Measurements from ENCODE around the gene PDXP. TPM values are rescaled to one million over a fixed set of nuclear protein-coding genes. Genes with fewer than 3 reads are reported as not detected.

The PDXP gene
- total and polyA plus RNA-seq, 2 of the 13 experiments (the other 11 are each of a cell fraction or from before 2014, with no cell fraction given), result 58.2 to 70.6 TPM

DNA sequence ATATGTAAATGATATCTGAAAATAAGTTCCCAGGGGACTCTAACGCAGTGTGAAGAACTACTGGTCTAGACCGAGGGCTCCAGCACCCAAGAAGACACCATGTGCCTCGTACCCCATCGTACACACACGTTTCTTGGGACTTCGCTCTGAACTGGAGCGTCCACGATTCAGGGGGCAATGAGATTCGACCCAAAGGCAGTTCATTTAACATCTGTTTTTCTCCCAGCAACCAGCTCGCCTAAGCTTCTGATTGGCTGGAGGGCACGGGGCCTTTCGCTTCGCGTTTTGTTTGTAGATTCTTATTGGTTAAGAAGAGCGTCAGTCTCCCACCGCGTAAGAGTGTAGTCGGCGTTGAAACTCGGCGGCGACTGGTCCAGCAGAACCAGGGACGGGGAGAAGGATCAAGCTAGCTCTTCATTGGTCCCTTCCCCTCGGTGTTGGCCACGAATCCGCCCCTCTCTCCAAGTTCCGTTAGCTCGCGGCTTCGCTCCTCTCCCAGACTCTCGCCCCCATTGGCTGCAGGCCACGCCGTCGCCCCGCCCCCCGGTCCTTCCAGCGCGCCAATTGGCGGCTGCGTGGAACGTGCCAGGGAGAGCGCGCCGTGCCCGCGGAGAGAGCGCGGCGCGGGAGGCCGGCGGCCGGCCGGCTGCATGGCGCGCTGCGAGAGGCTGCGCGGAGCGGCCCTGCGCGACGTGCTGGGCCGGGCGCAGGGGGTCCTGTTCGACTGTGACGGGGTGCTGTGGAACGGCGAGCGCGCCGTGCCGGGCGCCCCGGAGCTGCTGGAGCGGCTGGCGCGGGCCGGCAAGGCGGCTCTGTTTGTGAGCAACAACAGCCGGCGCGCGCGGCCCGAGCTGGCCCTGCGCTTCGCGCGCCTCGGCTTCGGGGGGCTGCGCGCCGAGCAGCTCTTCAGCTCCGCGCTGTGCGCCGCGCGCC, at the start of gene PDXP (continued):
- TF ChIP-seq, protein P1, sequence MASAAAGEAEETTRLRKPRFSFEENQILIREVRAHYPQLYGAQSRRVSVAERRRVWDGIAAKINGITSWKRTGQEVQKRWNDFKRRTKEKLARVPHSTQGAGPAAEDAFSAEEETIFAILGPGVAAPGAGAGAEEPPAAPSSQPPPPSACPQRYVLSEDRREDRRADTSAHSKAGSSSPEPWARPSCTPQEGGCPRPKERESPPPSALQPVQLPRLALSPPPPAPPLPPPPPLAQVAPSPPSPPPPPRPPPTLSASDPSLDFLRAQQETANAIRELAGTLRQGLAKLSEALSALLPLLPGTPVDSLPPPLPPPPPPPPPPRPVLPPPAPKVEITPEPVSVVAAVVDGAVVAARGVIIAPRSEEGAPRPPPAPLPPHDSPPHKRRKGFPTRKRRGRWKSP (CRISPR knock-in tag; IDR thresholded peaks at IDR 0.05), result peak; percentile 38
- no peak for TF ChIP-seq MLLT10 (CRISPR knock-in tag; IDR thresholded peaks at IDR 0.05)
- TF ChIP-seq, protein P2, sequence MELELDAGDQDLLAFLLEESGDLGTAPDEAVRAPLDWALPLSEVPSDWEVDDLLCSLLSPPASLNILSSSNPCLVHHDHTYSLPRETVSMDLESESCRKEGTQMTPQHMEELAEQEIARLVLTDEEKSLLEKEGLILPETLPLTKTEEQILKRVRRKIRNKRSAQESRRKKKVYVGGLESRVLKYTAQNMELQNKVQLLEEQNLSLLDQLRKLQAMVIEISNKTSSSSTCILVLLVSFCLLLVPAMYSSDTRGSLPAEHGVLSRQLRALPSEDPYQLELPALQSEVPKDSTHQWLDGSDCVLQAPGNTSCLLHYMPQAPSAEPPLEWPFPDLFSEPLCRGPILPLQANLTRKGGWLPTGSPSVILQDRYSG (CRISPR knock-in tag; IDR thresholded peaks at IDR 0.05), result no peak
- TF ChIP-seq RBFOX2 (IDR thresholded peaks at IDR 0.05; ENCODE audit: low read depth, low read length), result peak; percentile 90
- TF ChIP-seq ZNF343 (CRISPR knock-in tag; IDR thresholded peaks at IDR 0.05), result 0 out of 2 replicates have a peak, but pooled peaks have one; percentile 15
- no peak for TF ChIP-seq ZNF44 (CRISPR knock-in tag; IDR thresholded peaks at IDR 0.05)
- peak; percentile 83 for TF ChIP-seq SP4 (CRISPR knock-in tag; IDR thresholded peaks at IDR 0.05)
- peak; percentile 39; the same call in 1 of the 2 replicates for TF ChIP-seq ZNF776 (CRISPR knock-in tag; IDR thresholded peaks at IDR 0.05)
- no peak for TF ChIP-seq TCF7 (IDR thresholded peaks at IDR 0.05; ENCODE audit: low read depth)
- no peak for TF ChIP-seq MBD4 (IDR thresholded peaks at IDR 0.05; ENCODE audit: borderline replicate concordance, low read length)
- TF ChIP-seq, protein P3, sequence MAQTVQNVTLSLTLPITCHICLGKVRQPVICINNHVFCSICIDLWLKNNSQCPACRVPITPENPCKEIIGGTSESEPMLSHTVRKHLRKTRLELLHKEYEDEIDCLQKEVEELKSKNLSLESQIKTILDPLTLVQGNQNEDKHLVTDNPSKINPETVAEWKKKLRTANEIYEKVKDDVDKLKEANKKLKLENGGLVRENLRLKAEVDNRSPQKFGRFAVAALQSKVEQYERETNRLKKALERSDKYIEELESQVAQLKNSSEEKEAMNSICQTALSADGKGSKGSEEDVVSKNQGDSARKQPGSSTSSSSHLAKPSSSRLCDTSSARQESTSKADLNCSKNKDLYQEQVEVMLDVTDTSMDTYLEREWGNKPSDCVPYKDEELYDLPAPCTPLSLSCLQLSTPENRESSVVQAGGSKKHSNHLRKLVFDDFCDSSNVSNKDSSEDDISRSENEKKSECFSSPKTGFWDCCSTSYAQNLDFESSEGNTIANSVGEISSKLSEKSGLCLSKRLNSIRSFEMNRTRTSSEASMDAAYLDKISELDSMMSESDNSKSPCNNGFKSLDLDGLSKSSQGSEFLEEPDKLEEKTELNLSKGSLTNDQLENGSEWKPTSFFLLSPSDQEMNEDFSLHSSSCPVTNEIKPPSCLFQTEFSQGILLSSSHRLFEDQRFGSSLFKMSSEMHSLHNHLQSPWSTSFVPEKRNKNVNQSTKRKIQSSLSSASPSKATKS (CRISPR knock-in tag; IDR thresholded peaks at IDR 0.05), result no peak
- TF ChIP-seq TAF1 (CRISPR knock-in tag; IDR thresholded peaks at IDR 0.05), result peak; percentile 52; the same call in 1 of the 2 replicates
- TF ChIP-seq, protein P4, sequence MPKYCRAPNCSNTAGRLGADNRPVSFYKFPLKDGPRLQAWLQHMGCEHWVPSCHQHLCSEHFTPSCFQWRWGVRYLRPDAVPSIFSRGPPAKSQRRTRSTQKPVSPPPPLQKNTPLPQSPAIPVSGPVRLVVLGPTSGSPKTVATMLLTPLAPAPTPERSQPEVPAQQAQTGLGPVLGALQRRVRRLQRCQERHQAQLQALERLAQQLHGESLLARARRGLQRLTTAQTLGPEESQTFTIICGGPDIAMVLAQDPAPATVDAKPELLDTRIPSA (CRISPR knock-in tag; IDR thresholded peaks at IDR 0.05; ENCODE audit: borderline replicate concordance), result no peak
- no peak for TF ChIP-seq ZNF136 (CRISPR knock-in tag; IDR thresholded peaks at IDR 0.05; ENCODE audit: low read depth)
- TF ChIP-seq KDM2A (CRISPR knock-in tag; IDR thresholded peaks at IDR 0.05; ENCODE audit: borderline replicate concordance, low read depth), result peak; percentile 79; the same call in 1 of the 2 replicates
- TF ChIP-seq, protein P5, sequence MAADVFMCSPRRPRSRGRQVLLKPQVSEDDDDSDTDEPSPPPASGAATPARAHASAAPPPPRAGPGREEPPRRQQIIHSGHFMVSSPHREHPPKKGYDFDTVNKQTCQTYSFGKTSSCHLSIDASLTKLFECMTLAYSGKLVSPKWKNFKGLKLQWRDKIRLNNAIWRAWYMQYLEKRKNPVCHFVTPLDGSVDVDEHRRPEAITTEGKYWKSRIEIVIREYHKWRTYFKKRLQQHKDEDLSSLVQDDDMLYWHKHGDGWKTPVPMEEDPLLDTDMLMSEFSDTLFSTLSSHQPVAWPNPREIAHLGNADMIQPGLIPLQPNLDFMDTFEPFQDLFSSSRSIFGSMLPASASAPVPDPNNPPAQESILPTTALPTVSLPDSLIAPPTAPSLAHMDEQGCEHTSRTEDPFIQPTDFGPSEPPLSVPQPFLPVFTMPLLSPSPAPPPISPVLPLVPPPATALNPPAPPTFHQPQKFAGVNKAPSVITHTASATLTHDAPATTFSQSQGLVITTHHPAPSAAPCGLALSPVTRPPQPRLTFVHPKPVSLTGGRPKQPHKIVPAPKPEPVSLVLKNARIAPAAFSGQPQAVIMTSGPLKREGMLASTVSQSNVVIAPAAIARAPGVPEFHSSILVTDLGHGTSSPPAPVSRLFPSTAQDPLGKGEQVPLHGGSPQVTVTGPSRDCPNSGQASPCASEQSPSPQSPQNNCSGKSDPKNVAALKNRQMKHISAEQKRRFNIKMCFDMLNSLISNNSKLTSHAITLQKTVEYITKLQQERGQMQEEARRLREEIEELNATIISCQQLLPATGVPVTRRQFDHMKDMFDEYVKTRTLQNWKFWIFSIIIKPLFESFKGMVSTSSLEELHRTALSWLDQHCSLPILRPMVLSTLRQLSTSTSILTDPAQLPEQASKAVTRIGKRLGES (CRISPR knock-in tag; IDR thresholded peaks at IDR 0.05; ENCODE audit: borderline replicate concordance), result no peak
- TF ChIP-seq TBL1XR1 (IDR thresholded peaks at IDR 0.05; ENCODE audit: borderline replicate concordance, low read length, partially characterized antibody), result no peak
- no peak for TF ChIP-seq ISL2 (CRISPR knock-in tag; IDR thresholded peaks at IDR 0.05)
- no peak; the same call in 1 of the 2 replicates for TF ChIP-seq ZNF546 (CRISPR knock-in tag; conservative IDR thresholded peaks at IDR 0.05)
- peak; percentile 41; the same call in 1 of the 2 replicates for TF ChIP-seq TARDBP (CRISPR knock-in tag; IDR thresholded peaks at IDR 0.05)
- no peak for TF ChIP-seq KDM3A (CRISPR knock-in tag; IDR thresholded peaks at IDR 0.05; ENCODE audit: low read depth)
- no peak for TF ChIP-seq PHB2 (IDR thresholded peaks at IDR 0.05; ENCODE audit: partially characterized antibody)

Measured in HepG2 (cell line).